Left colon (tissue), 2 donors: ENCODE data around the gene DISP3. TPM values are rescaled to one million over a fixed set of nuclear protein-coding genes. Genes with fewer than 3 reads are reported as not detected.

ENCODE experiments used
- ATAC-seq: fragments of 200-7000 bp; cut with Tn5 transposase; one replicate; pipeline ENCODE4 v1.9.1; 2020; ENCODE audit warnings: mild to moderate bottlenecking, moderate library complexity
- DNase-seq, 2 donors: peaks; one replicate each; pipeline ENCODE4 v3.0.0-alpha.2; 2020
- intact Hi-C, 2 donors: fragments of 100-400 bp; cut with DNase I in 1 of 2; cut with micrococcal nuclease in 1 of 2; formaldehyde crosslinking; loops; one replicate each; pipeline versions ENCODE4 v1.11.2 to v1.14.0; 2022; cut with DNase I, micrococcal nuclease
- total RNA-seq, 2 donors: library from RNA; stranded (reverse); fragmentation: NEBNext Ultra II Directional; extraction: Animal tissue kit (Norgen Biotek cat#: 25700); gene quantifications; one replicate each; pipeline ENCODE4 v1.2.1, GENCODE V29; 2021
- donor health status: DM: no; HTN: no; CAD: no.
- donor health status: DM: yes; HTN: yes; CAD: no.

Gene DISP3
- total RNA-seq, 2 donors from 2014 or later, result 0.18 to 0.31 TPM

GRCh38 chr1:11483581-11484320 lies 4.8 kb downstream of the DISP3 start:
- ATAC-seq (no peak), DNase-seq (no peak)
- intact Hi-C loops, result no loop called here

GRCh38 chr1:11484321-11484655 lies 5.3 kb downstream of the DISP3 start:
- intact Hi-C loops, result no loop called here
- DNase-seq (no peak), ATAC-seq (no peak)

GRCh38 chr1:11485191-11485590 lies 6.2 kb downstream of the DISP3 start:
- DNase-seq, result no peak
- intact Hi-C loops, result no loop called here
- no peak for ATAC-seq

- DNase-seq, result no peak
- no peak for ATAC-seq
- intact Hi-C loops, result no loop called here
Measured at GRCh38 chr1:11486231-11487009, 7.5 kb downstream of the DISP3 start.

GRCh38 chr1:11487196-11487751 lies 8.3 kb downstream of the DISP3 start:
- ATAC-seq, result no peak
- intact Hi-C loops, result no loop called here

GRCh38 chr1:11488201-11488770 lies 9.3 kb downstream of the DISP3 start:
- ATAC-seq (no peak), DNase-seq (no peak)
- intact Hi-C loops, result no loop called here

More at GRCh38 chr1:11487196-11487751, 8.3 kb downstream of the DISP3 start:
- no peak for DNase-seq

GRCh38 chr1:11488966-11489625 lies 10.1 kb downstream of the DISP3 start:
- intact Hi-C loops, result no loop called here
- ATAC-seq (no peak), DNase-seq (no peak)

- intact Hi-C loops, result no loop called here
- ATAC-seq, result no peak
Measured at GRCh38 chr1:11492235-11492634, 13.3 kb downstream of the DISP3 start.

GRCh38 chr1:11493972-11494655 lies 15.2 kb downstream of the DISP3 start:
- intact Hi-C loops, result no loop called here
- DNase-seq, result no peak
- ATAC-seq, result no peak

More at GRCh38 chr1:11492235-11492634, 13.3 kb downstream of the DISP3 start:
- DNase-seq, result no peak

GRCh38 chr1:11494771-11495170 lies 15.8 kb downstream of the DISP3 start:
- ATAC-seq (no peak), DNase-seq (no peak)
- intact Hi-C loops, result no loop called here

- DNase-seq (no peak), ATAC-seq (no peak)
- intact Hi-C loops, result no loop called here
Measured at GRCh38 chr1:11495579-11495978, 16.6 kb downstream of the DISP3 start.

GRCh38 chr1:11496551-11497080 lies 17.7 kb downstream of the DISP3 start:
- DNase-seq (no peak), ATAC-seq (no peak)

GRCh38 chr1:11498956-11499594 lies 20.1 kb downstream of the DISP3 start:
- no peak for ATAC-seq
- DNase-seq, result no peak
- intact Hi-C loops, result no loop called here

More at GRCh38 chr1:11496551-11497080, 17.7 kb downstream of the DISP3 start:
- intact Hi-C loops, result no loop called here

GRCh38 chr1:11499601-11500331 lies 20.8 kb downstream of the DISP3 start:
- ATAC-seq, result no peak
- intact Hi-C loops, result no loop called here
- no peak for DNase-seq

GRCh38 chr1:11500881-11501280 lies 21.9 kb downstream of the DISP3 start:
- DNase-seq (no peak), ATAC-seq (no peak)
- intact Hi-C loops, result no loop called here

- DNase-seq (no peak), ATAC-seq (no peak)
- intact Hi-C loops, result no loop called here
Measured at GRCh38 chr1:11501491-11501897, 22.5 kb downstream of the DISP3 start.

GRCh38 chr1:11501906-11502485 lies 23.0 kb downstream of the DISP3 start:
- DNase-seq, result no peak
- no peak for ATAC-seq
- intact Hi-C loops, result no loop called here
